Measurements from ENCODE around the gene STK25.

STK25 gene

DNA sequence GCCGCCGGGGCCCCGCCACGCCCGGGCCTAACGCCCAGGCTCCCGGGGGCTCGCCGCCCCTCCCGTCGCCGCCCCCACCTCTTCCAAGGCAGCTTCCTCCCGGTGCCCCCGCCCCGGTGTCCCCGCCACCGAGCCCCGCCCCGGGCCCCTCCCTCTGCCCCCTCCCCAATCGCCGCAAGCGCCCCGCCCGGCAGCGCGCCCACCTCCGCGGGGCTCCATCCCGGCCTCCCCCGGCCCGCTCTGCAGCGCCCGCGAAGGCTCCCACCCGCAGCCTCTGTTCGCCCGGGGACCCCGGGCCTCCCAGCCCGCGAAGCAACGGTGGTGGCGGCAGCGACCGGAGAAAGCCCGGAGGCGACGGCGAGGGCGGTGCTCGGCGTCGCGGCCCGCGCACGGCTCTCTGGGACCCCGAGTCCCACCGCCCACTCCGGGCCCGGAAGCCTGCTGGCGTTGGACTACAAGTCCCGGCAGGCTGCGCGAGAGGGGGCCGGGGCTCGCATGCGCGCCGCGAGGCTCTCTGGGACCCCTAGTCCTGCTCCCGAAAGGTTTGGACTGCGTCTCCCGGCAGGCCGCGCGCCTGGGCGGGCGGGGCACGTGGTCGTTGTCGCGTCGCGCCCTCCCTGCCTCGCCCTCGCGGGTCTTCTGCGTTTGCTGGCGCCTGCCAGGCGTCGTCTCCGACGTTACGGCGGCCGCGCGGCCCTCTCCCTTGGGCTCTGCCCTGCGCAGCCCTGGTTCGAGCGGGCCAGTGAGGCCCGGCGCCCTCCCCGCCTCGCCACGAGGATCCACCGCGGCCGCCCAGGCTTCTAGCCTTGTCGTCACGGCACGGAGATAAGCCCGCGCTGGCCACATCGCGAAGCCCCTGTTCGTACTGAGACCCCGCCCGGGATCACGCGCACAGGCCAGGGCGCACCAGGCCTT, at the start of gene STK25:
Gene STK25 (minus strand): TSS at position 345 of the 915 bp plus-strand sequence. CDS start 549 bp downstream, outside the sequence.
- peak within 1 kb of the TSS; percentile 85 for H3K27ac ChIP-seq
- peak within 1 kb of the TSS; percentile 82 for H3K9ac ChIP-seq (ENCODE audit: insufficient read length)
- peak within 1 kb of the TSS; percentile 83 for H3K4me3 ChIP-seq
- H3K36me3 ChIP-seq (ENCODE audit: insufficient read depth, low read length), result peaks cover 4% of the 10 kb centered on the region; the same call in 1 of the 2 replicates
- TF ChIP-seq FOXP2 (optimal IDR thresholded peaks at IDR 0.05; ENCODE audit: control extremely low read depth, extremely low read length, insufficient read depth) (peak; percentile 9), EZH2 (IDR thresholded peaks at IDR 0.05) (no peak), POLR2AphosphoS5 (IDR thresholded peaks at IDR 0.05; ENCODE audit: borderline replicate concordance, low read depth, low read length) (peak; percentile 72; the same call in 1 of the 2 replicates)
- peak; percentile 75 for DNase-seq (ENCODE audit: low read depth, low spot score)
- H3K9me3 ChIP-seq (ENCODE audit: low read depth, low read length), result no peaks in the 10 kb centered on the region

DNA sequence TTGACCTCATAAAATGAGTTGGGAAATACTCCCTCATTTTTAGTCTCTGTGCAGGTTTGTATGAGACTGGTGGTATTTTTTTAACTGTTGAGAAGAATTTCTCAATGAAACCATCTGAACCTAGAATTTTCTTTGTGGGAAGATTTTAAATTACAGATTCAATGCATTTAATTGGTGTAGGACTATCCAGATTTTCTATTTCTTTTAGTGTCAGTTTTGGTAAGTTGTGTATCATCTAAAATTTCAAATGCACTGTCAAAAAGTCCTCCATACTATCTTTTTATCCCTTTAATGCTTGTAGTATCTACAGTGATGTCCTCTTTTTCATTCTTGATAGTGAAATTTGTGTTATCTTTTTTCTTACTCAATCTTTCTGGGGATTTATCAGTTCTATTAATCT, 48.4 kb upstream of the STK25 start:
- 0 out of 2 replicates have a peak, but pooled peaks cover 3% of the 10 kb centered on the region for H3K9me3 ChIP-seq (ENCODE audit: low read depth, low read length)
- no peaks in the 10 kb centered on the region for H3K36me3 ChIP-seq (ENCODE audit: insufficient read depth, low read length)
- H3K9ac ChIP-seq (ENCODE audit: insufficient read length), result no peak overlapping the region
- DNase-seq (ENCODE audit: low read depth, low spot score), result no peak
- TF ChIP-seq EZH2 (IDR thresholded peaks at IDR 0.05) (no peak), POLR2AphosphoS5 (IDR thresholded peaks at IDR 0.05; ENCODE audit: borderline replicate concordance, low read depth, low read length) (no peak), FOXP2 (optimal IDR thresholded peaks at IDR 0.05; ENCODE audit: control extremely low read depth, extremely low read length, insufficient read depth) (no peak)
- no peak overlapping the region for H3K4me3 ChIP-seq
- no peak overlapping the region for H3K27ac ChIP-seq

DNA sequence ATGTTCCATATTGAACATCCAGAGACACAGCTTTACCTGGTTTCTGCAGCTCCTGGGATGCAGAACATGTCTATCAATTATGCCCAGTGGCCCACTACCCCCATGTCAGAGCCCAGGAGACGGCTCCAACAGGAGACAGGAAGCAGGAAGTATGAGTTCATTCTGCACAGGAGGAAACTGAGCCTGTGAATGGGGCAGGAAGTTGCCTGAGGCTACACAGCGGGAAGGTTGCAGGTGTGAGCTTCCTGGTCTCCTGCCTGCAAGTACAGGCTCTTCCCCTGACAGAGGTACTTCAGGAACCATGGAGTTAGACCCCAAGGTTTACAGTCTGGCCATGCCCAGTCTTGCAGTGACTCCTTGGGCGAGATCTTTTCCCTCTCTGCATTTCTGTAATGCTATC, 47.3 kb upstream of the STK25 start:
- Histone ChIP-seq H3K9me3 (ENCODE audit: low read depth, low read length) (0 out of 2 replicates have a peak, but pooled peaks cover 3% of the 10 kb centered on the region), H3K27ac (peak overlapping the region; percentile 15; the same call in 1 of the 2 replicates), H3K36me3 (ENCODE audit: insufficient read depth, low read length) (no peaks in the 10 kb centered on the region), H3K9ac (ENCODE audit: insufficient read length) (no peak overlapping the region), H3K4me3 (no peak overlapping the region)
- TF ChIP-seq EZH2 (IDR thresholded peaks at IDR 0.05), result no peak
- TF ChIP-seq FOXP2 (optimal IDR thresholded peaks at IDR 0.05; ENCODE audit: control extremely low read depth, extremely low read length, insufficient read depth), result no peak
- no peak for TF ChIP-seq POLR2AphosphoS5 (IDR thresholded peaks at IDR 0.05; ENCODE audit: borderline replicate concordance, low read depth, low read length)
- no peak for DNase-seq (ENCODE audit: low read depth, low spot score)

DNA sequence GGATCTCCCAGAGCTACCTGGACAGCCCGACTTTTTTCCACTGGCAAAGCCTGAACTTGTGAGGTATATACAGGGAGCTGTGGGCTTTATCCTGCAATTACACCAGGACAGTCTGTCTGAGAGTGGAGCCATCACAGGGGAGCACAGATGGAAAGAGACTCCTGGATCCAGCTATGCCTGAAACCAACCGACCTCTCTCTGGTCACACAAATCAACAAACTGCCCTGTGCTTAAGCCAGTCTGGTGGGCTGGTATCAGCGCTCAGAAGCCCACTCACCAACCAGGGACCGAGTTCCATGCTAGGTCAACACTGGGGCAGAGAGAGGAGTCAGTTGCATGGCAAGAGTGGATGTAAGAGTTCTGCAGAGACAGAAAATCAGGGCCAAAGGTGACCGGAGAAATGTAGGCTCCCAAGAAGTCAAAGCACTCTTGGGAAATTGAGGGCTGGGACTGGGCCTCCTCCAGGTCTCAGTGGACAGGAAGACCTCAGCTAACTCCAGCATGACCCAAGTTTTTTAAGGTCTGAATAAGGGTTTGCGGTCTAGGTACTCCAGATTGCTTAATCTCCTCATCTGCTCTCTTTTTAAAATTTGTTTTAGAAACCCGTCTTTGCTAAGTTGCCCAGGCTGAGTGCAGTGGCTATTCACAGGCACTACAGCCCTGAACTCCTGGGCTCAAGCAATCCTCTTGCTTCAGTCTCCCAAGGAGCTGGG, 46.4 kb upstream of the STK25 start:
- H3K36me3 ChIP-seq (ENCODE audit: insufficient read depth, low read length), result no peaks in the 10 kb centered on the region
- H3K9ac ChIP-seq (ENCODE audit: insufficient read length), result no peak overlapping the region
- H3K9me3 ChIP-seq (ENCODE audit: low read depth, low read length), result 0 out of 2 replicates have a peak, but pooled peaks cover 3% of the 10 kb centered on the region
- H3K4me3 ChIP-seq, result no peak overlapping the region
- no peak for TF ChIP-seq POLR2AphosphoS5 (IDR thresholded peaks at IDR 0.05; ENCODE audit: borderline replicate concordance, low read depth, low read length)
- no peak for TF ChIP-seq FOXP2 (optimal IDR thresholded peaks at IDR 0.05; ENCODE audit: control extremely low read depth, extremely low read length, insufficient read depth)
- no peak for TF ChIP-seq EZH2 (IDR thresholded peaks at IDR 0.05)
- H3K27ac ChIP-seq, result no peak overlapping the region
- DNase-seq (ENCODE audit: low read depth, low spot score), result no peak

DNA sequence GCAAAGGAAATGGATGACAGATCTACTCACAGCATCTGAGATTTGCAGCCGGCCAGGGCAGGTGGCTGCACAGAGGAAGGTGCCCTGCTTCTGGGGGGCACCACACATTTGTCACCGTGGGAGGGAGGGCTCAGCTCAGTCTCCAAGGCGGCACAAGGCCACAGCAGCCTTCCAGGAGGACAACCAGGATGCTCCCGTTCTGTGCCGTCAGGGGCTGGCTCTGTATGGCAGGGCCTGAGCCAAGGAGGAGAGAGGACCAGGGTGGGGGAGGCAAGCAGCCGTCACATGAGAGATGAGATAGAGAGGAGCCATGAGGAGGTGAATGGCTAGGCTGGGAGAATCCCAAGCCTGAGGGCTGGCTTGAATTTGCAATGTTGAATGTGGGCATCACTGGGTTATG, 45.6 kb upstream of the STK25 start:
- H3K4me3 ChIP-seq, result no peak overlapping the region
- no peak for DNase-seq (ENCODE audit: low read depth, low spot score)
- H3K27ac ChIP-seq, result no peak overlapping the region
- H3K36me3 ChIP-seq (ENCODE audit: insufficient read depth, low read length), result no peaks in the 10 kb centered on the region
- TF ChIP-seq EZH2 (IDR thresholded peaks at IDR 0.05), result no peak
- H3K9ac ChIP-seq (ENCODE audit: insufficient read length), result no peak overlapping the region
- H3K9me3 ChIP-seq (ENCODE audit: low read depth, low read length), result 0 out of 2 replicates have a peak, but pooled peaks cover 3% of the 10 kb centered on the region

DNA sequence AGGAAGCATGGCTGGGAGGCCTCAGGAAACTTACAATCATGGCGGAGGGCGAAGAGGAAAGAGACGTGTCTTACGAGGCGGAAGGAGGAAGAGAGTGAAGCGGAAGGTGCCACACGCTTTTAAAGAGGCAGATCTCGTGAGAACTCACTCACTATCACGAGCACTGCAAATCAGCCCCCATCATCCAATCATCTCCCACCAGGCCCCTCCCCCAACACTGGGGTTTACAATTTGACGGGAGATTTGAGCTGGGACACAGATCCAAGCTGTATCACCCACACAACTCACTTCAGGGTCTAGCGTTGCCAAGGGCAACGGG, 45.1 kb upstream of the STK25 start:
- TF ChIP-seq POLR2AphosphoS5 (IDR thresholded peaks at IDR 0.05; ENCODE audit: borderline replicate concordance, low read depth, low read length) (no peak), EZH2 (IDR thresholded peaks at IDR 0.05) (no peak), FOXP2 (optimal IDR thresholded peaks at IDR 0.05; ENCODE audit: control extremely low read depth, extremely low read length, insufficient read depth) (no peak)

DNA sequence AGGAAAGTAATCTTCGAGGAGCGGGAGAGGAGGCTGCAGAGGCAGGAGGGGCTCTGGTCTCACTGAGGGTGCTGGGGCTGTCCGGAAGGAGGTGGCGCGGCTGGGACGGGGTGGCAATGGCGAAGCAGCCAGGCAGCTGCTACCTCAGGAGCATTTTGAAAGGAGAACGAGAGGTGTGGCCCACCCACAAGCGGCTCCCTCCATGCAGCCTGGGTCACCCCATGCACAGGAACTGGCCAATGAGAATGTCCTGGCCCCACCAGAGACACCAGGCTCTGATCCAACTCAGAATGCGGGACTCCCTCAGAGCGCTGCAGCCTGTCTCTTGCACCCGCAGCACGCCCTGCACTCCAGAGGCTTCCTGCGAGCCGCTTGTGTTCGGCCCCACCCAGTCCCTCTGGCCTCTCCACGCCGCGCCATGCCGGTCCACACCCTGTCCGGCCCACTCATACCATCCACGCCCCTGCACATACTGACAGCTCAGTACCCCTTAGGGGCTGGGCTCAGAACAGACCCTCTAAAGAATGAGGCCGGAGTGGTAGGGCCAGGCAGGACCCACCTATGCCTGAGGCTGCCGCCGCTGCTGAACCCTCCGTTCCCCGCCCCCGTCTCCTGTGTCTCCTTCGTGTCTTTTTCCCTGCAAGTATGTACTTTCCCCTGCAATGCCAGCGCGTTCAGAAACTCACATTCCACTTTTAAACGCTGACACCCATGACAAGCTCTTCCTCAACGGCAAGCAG, 43.8 kb upstream of the STK25 start:
- no peaks in the 10 kb centered on the region for H3K36me3 ChIP-seq (ENCODE audit: insufficient read depth, low read length)
- H3K9ac ChIP-seq (ENCODE audit: insufficient read length), result no peak overlapping the region
- H3K4me3 ChIP-seq, result no peak overlapping the region
- no peak for TF ChIP-seq POLR2AphosphoS5 (IDR thresholded peaks at IDR 0.05; ENCODE audit: borderline replicate concordance, low read depth, low read length)
- TF ChIP-seq EZH2 (IDR thresholded peaks at IDR 0.05), result no peak
- TF ChIP-seq FOXP2 (optimal IDR thresholded peaks at IDR 0.05; ENCODE audit: control extremely low read depth, extremely low read length, insufficient read depth), result no peak
- 0 out of 2 replicates have a peak, but pooled peaks cover 3% of the 10 kb centered on the region for H3K9me3 ChIP-seq (ENCODE audit: low read depth, low read length)
- no peak for DNase-seq (ENCODE audit: low read depth, low spot score)
- H3K27ac ChIP-seq, result no peak overlapping the region

More for the DNA sequence above, 45.1 kb upstream of the STK25 start:
- DNase-seq (ENCODE audit: low read depth, low spot score), result no peak
- no peak overlapping the region for H3K4me3 ChIP-seq
- 0 out of 2 replicates have a peak, but pooled peaks cover 3% of the 10 kb centered on the region for H3K9me3 ChIP-seq (ENCODE audit: low read depth, low read length)
- no peaks in the 10 kb centered on the region for H3K36me3 ChIP-seq (ENCODE audit: insufficient read depth, low read length)
- H3K27ac ChIP-seq, result no peak overlapping the region
- H3K9ac ChIP-seq (ENCODE audit: insufficient read length), result no peak overlapping the region

DNA sequence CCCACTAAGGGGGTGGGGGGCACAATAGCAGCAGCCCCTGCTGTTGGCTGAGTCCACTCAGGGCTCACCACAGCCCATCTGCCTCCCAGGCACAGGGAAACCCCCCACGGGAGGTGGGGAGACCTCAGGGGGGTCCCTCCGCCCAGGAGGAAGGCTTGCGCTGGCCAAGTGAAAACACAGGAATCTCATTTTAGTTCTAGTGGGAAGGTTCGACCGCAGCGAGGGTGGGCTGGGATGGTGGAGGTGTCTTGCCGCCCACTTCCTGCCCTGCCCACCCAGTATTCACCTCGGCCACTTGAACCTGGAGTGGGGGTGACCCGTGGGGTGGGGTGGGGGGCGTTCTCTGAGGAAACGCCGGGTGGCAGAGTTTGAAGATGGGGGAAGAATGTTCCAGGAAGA, 43.2 kb upstream of the STK25 start:
- no peak for DNase-seq (ENCODE audit: low read depth, low spot score)
- Histone ChIP-seq H3K9me3 (ENCODE audit: low read depth, low read length) (0 out of 2 replicates have a peak, but pooled peaks cover 1% of the 10 kb centered on the region), H3K9ac (ENCODE audit: insufficient read length) (no peak overlapping the region), H3K27ac (no peak overlapping the region), H3K4me3 (no peak overlapping the region), H3K36me3 (ENCODE audit: insufficient read depth, low read length) (no peaks in the 10 kb centered on the region)
- TF ChIP-seq FOXP2 (optimal IDR thresholded peaks at IDR 0.05; ENCODE audit: control extremely low read depth, extremely low read length, insufficient read depth) (no peak), POLR2AphosphoS5 (IDR thresholded peaks at IDR 0.05; ENCODE audit: borderline replicate concordance, low read depth, low read length) (no peak)
